Endothelial cell of hepatic sinusoid (primary cell): ENCODE results near the gene CIT.

Experiments
- in situ Hi-C: cut with HindIII; loops from 2 replicates; pipeline ENCODE4 v1.10.0; 2017; ENCODE audit warnings: low sequenced_read_pairs

The CIT gene

DNA sequence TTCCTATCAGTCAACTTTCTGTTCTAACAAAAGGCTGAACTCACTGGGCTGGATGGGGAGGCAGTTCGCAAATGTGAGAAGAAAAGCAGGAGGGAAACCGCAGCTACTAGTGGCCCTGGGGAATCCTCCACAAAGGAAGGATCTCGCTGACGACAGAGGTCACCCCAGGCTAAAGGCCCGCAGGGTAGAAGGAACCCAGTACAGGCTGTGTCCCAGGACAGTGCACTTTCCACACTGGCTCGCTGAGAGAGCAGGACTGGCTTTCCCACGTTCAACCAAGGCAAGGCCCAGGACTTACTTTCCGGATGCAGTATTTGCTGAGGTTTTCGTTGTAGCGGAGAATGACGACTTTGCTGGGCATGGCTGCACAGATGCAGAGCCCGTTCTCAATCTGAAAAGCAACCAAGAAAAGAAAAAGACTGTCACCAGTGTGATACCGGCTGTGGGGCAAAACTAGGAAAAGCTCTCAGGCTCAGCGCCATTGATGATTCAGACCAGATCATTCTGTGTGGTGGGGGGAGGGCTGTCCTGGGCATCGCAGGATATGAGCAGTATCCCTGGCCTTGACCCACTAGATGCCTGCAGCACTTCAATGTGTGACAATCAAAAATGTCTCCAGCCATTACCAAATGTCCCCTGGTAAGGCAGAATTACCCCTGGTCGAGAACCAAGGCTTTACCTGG, 172.9 kb downstream of the CIT start:
- in situ Hi-C loops: no loop called here

- in situ Hi-C loops: no loop called here
Observed at GRCh38 chr12:119700078-119700477, 177.0 kb downstream of the CIT start.

DNA sequence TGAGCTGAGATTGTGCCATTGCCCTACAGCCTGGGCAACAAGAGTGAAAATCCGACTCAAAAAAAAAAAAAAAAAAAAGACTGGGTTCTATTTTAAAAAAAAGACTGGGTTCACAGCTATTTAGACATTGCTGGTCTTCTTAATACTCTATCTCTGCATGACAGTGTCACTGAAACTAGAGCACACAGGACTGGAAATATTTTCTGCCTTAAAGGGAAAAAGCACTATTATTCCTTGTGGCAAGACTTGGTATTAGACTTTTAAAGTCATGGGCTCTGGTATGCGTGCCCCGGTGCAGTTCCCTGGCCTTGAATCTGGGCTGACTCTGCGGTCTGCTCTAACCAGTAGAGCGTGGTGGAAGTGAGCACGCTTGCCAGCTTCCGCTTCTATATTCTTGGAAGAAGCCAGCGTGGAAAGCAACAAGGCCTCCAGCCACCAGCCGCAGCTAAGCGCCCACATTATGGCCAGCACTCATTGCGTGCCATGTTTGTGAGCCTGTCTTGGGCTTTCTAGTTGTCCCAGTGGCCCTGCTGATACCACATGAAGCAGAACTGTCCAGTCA, 177.8 kb downstream of the CIT start:
- in situ Hi-C loops: no loop called here

- in situ Hi-C loops: no loop called here
Observed at GRCh38 chr12:119696943-119697342, 180.2 kb downstream of the CIT start.

DNA sequence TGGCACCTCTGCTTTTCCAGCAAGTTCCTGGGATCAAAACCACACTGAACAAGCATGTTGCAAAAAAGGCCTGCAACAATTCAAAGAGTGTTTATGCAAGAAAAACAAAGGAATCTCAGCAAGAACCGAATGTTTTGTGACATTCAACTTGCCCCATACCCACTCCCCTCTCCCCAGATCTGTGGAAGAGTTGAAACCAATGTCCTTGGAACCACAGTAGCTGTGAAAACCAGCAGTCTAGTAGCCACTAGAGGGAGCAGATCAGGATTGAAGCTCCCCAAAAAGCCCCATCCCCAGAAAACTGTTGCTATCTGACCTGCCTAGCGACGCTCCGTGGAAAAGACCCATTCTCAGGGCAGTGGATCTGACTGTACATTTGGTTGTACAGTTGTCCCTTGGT, 182.1 kb downstream of the CIT start:
- in situ Hi-C loops: no loop called here

DNA sequence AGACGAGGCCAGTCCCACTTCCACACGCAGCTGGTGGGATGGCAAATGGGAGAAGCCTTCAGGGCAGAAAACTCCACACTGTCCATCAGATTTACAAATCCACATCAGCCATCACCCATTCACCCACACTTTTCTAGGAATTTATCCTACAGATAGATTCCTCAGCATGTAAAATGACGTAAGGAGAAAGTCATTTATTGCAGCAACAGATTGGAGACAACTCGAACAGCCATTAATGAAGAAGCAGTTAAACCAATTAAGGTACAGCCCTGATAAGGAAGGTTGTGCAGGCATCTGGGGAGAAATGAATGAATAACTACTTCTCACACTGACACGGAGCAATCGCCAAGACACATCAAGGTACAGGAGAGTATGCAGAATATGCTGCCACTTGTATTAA, 183.0 kb downstream of the CIT start:
- in situ Hi-C loops: no loop called here

DNA sequence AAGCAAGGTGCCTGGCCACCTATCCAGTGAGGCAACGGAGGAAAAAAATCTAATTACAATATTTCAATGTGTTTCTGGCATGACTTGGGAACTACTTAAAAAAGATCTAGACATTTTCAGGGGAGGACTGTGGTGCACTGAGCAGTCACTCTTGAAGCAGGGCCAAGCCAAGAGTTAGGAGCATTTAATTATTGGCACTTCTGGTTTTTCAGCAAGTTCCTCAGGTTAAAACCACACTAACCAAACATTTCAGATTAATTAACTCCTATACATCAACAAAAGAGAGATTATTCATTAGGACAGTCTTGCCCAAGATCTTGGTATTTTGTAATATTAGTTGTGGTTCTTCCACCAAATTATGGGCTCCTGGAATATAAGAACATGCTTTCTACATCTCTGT, 183.6 kb downstream of the CIT start:
- in situ Hi-C loops: no loop called here

DNA sequence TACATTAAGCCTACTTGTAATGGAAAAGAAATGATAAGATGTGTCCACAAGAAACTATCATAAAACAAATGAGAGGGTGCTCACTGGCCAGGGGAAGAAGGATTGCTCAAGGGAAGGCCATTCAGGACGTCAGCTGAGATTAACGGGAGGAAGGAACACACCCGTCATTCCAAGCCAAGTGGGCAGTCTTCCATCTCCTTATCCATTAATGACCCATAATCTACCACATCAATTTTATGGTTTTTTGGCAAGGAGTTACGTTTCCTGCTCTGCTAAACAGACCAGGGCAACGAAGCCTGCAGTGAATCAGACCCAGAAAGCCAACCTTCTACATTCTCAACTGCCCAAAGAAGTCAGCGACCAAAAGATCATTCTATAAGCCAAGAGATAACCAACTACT, 184.1 kb downstream of the CIT start:
- in situ Hi-C loops: no loop called here

GRCh38 chr12:119692410-119692809, 184.7 kb downstream of the CIT start:
- in situ Hi-C loops: no loop called here

DNA sequence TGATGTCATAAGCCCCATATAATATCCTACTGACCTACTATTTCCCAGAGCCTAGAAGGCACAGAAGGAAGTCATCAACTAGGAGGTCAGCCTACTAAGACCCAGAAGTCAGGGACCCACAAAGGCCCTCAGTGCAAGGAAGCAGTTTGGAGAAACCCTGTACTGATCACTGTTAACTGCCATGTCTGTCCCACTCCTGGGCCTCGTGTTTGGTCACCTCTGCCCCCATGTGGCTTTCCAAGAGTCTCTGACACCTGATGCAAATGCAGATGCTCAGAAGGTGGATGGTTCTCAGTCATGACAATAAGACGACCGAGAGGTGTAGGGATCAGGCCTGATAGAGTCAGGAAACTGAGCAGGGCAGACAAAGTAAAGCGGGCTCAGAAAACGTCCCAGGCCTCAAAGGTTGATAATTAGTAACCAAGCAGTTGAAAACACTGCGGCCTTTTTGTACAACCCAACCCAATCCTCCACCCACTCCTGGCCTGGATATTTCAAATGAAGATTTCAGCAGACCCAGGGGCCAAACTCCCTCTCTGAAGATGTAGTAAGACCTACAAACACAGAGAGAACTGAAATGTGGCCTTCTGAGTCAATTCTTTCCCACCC, 185.8 kb downstream of the CIT start:
- in situ Hi-C loops: no loop called here

- in situ Hi-C loops: no loop called here
Observed at GRCh38 chr12:119689935-119690500, 187.1 kb downstream of the CIT start.

DNA sequence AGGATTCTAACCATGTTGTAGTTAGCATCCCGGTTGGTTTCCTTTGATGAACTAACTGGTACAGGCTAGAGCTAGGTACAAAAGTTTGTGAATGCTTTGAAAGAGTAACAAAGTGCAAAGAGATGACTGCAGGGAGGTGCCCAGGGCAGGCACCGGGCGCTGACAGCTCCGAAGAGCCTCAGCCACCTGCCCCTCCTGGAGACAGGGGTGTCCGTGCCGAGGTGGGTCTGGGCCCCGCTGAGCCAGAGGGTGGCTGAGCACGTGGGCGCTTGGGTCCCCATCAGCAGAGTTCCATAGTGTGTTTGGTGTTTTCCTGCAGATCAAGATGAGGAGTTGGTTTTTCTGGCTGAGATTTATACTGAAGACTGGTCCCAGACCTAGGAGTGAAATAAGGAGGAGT, 189.2 kb downstream of the CIT start:
- in situ Hi-C loops: no loop called here

- in situ Hi-C loops: no loop called here
Observed at GRCh38 chr12:119687406-119687805, 189.7 kb downstream of the CIT start.

GRCh38 chr12:119686776-119687175, 190.3 kb downstream of the CIT start:
- in situ Hi-C loops: no loop called here

DNA sequence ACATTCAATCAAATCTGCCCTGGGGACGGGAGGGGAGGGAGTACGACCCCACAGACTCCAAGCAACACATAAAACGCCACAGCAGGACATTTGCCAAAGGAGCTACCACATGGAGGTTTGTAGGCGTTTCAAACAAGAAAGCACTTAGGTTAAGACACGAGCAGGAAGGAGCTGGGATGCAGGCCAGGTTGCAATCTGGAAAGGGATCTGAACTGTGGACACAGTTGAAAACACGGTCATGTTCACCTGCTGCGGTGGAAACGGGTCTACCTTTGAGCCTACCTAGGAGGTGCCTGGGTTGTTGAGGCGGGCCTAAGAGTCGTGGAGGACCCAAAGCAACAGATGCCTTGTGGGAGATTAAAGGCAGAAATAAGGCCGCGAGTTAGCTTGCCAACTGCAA, 190.8 kb downstream of the CIT start:
- in situ Hi-C loops: no loop called here

DNA sequence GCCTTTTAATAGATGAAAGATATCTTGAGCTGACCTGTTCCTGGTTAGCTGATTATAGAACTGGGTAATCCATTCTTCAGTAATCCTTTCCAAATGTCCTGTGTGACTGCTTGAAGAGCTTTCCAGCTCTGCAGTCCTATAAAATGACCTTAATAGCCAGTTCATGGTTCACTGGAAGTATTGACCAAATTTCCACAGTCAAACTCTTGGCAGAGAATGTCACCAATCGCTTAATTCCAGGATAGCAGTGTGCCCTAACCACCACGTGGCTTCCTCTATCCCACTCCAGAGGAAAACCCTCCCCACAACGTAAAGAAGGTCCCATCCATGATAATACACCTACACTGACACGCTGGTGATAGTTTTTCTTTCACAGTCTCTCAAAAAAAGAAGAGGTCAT, 191.7 kb downstream of the CIT start:
- in situ Hi-C loops: no loop called here

GRCh38 chr12:119684711-119685369, 192.3 kb downstream of the CIT start:
- in situ Hi-C loops: no loop called here

GRCh38 chr12:119683816-119684215, 193.3 kb downstream of the CIT start:
- in situ Hi-C loops: no loop called here

DNA sequence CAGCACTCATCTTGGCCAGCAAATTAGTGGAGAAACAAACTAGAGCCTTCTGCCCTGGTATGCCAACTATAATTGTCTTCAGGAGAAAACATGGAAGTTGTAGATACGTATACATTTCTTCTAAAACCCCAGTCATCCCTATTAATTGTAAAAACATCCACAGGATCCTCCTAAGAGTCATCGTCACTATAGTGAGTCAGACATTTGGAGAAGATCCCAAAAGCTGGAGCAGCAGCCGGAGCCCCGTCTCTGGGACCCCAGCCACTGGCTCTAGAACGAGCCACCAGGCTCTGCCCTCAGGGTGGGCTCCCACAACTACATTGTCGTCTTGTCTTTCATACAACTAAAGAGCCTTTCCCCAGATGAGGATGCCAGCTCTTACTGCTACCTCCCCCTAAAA, 193.7 kb downstream of the CIT start:
- in situ Hi-C loops: no loop called here

DNA sequence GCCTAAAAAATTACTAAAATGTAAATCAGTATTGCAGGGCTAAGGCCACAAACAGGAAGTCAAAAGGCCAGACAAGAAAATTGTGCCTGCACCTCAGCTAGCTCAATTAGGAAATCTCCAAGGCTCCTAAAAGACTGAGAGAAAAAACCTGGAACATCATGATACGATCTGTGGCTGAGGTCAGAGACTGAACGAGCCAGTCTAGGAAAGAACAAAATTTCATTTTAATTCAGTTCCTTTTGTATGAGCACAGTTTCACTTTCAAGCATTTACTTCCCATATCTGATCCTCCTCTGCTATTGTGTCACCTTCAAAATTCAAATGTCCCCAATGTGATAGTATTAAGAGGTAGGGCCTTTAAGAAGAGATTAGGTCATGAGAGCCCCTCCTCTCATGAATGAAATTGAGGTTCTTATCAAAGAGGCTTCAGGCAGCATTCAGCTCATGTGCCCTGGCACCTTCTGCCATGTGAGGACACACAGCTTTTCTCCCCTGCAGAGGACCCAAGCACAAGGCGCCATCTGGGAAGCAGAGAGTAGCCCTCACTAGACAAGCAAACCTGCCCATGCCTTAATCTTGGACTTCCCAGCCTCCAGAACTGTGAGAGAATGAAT, 194.4 kb downstream of the CIT start:
- in situ Hi-C loops: no loop called here
